ENCODE data around the gene PCSK4. TPM values are rescaled to one million over a fixed set of nuclear protein-coding genes. Genes with fewer than 3 reads are reported as not detected.
A peak's percentile ranks its signal among the peaks of the same experiment; 100 is the strongest.

PCSK4 gene
- total and polyA plus RNA-seq, 2 of the 13 experiments (the other 11 are each of a cell fraction or from before 2014, with no cell fraction given) = 2.0 to 2.7 TPM

DNA sequence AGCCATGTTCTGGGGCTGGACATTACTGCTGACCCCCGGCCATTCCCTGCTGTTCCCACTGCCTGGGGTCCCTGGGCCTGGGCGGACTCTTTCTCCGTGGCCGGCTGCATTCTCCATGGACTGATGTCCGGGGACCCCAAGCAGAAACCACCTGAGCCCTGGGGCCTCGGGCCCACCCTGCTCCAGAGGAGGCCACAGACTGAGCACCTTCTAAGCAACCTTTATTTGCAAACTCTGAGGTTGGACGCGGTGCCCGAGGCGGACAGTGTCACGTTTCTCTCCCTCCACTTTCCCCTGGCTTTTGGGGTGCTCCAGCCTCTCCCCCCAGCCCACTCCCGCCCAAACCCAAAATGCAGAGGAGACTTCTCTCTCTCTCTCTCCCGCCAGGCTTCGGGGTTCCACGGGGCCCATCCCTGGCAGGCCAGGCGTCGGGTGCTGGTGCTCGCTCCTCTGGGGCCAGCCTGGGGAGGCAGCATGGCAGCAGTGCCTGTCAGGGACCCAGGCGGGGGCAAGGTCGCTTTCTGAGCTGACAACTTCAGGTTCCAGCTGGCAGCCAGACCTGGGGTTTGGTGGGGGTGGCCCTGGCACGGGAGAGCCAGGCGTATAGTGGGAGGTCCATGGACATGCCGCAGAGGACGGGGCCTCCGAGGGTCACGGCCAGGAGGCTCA, 8.8 kb downstream of the PCSK4 start (continued):
- TF ChIP-seq, protein P1, sequence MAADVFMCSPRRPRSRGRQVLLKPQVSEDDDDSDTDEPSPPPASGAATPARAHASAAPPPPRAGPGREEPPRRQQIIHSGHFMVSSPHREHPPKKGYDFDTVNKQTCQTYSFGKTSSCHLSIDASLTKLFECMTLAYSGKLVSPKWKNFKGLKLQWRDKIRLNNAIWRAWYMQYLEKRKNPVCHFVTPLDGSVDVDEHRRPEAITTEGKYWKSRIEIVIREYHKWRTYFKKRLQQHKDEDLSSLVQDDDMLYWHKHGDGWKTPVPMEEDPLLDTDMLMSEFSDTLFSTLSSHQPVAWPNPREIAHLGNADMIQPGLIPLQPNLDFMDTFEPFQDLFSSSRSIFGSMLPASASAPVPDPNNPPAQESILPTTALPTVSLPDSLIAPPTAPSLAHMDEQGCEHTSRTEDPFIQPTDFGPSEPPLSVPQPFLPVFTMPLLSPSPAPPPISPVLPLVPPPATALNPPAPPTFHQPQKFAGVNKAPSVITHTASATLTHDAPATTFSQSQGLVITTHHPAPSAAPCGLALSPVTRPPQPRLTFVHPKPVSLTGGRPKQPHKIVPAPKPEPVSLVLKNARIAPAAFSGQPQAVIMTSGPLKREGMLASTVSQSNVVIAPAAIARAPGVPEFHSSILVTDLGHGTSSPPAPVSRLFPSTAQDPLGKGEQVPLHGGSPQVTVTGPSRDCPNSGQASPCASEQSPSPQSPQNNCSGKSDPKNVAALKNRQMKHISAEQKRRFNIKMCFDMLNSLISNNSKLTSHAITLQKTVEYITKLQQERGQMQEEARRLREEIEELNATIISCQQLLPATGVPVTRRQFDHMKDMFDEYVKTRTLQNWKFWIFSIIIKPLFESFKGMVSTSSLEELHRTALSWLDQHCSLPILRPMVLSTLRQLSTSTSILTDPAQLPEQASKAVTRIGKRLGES (CRISPR knock-in tag; IDR thresholded peaks at IDR 0.05; ENCODE audit: borderline replicate concordance) = no peak
- TF ChIP-seq, protein P2, sequence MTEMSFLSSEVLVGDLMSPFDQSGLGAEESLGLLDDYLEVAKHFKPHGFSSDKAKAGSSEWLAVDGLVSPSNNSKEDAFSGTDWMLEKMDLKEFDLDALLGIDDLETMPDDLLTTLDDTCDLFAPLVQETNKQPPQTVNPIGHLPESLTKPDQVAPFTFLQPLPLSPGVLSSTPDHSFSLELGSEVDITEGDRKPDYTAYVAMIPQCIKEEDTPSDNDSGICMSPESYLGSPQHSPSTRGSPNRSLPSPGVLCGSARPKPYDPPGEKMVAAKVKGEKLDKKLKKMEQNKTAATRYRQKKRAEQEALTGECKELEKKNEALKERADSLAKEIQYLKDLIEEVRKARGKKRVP (CRISPR knock-in tag; IDR thresholded peaks at IDR 0.05) = no peak
- peak; percentile 11; the same call in 1 of the 2 replicates for TF ChIP-seq ZBTB38 (CRISPR knock-in tag; IDR thresholded peaks at IDR 0.05)
- no peak for TF ChIP-seq HCFC1 (IDR thresholded peaks at IDR 0.05; ENCODE audit: low read depth, low read length)
- no peak for TF ChIP-seq TP53 (CRISPR knock-in tag; conservative IDR thresholded peaks at IDR 0.05)
- TF ChIP-seq, protein P3, sequence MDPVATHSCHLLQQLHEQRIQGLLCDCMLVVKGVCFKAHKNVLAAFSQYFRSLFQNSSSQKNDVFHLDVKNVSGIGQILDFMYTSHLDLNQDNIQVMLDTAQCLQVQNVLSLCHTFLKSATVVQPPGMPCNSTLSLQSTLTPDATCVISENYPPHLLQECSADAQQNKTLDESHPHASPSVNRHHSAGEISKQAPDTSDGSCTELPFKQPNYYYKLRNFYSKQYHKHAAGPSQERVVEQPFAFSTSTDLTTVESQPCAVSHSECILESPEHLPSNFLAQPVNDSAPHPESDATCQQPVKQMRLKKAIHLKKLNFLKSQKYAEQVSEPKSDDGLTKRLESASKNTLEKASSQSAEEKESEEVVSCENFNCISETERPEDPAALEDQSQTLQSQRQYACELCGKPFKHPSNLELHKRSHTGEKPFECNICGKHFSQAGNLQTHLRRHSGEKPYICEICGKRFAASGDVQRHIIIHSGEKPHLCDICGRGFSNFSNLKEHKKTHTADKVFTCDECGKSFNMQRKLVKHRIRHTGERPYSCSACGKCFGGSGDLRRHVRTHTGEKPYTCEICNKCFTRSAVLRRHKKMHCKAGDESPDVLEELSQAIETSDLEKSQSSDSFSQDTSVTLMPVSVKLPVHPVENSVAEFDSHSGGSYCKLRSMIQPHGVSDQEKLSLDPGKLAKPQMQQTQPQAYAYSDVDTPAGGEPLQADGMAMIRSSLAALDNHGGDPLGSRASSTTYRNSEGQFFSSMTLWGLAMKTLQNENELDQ (CRISPR knock-in tag; IDR thresholded peaks at IDR 0.05; ENCODE audit: borderline replicate concordance) = no peak
- TF ChIP-seq ZNF598 (CRISPR knock-in tag; IDR thresholded peaks at IDR 0.05; ENCODE audit: borderline replicate concordance) = no peak
- TF ChIP-seq RXRB (CRISPR knock-in tag; IDR thresholded peaks at IDR 0.05; ENCODE audit: borderline replicate concordance) = 0 out of 2 replicates have a peak, but pooled peaks have one; percentile 1
- 0 out of 2 replicates have a peak, but pooled peaks have one; percentile 2 for TF ChIP-seq FOXO1 (CRISPR knock-in tag; IDR thresholded peaks at IDR 0.05)
- 0 out of 2 replicates have a peak, but pooled peaks have one; percentile 15 for TF ChIP-seq PHF21A (CRISPR knock-in tag; IDR thresholded peaks at IDR 0.05)
- peak; percentile 7; the same call in 1 of the 2 replicates for TF ChIP-seq ZNF788 (CRISPR knock-in tag; IDR thresholded peaks at IDR 0.05; ENCODE audit: borderline replicate concordance)
- 0 out of 2 replicates have a peak, but pooled peaks have one; percentile 13 for TF ChIP-seq KDM2A (CRISPR knock-in tag; IDR thresholded peaks at IDR 0.05; ENCODE audit: borderline replicate concordance, low read depth)
- TF ChIP-seq, protein P4, sequence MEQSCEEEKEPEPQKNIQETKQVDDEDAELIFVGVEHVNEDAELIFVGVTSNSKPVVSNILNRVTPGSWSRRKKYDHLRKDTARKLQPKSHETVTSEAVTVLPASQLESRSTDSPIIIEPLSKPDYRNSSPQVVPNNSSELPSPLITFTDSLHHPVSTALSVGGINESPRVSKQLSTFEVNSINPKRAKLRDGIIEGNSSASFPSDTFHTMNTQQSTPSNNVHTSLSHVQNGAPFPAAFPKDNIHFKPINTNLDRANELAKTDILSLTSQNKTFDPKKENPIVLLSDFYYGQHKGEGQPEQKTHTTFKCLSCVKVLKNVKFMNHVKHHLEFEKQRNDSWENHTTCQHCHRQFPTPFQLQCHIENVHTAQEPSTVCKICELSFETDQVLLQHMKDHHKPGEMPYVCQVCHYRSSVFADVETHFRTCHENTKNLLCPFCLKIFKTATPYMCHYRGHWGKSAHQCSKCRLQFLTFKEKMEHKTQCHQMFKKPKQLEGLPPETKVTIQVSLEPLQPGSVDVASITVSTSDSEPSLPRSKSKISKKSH (CRISPR knock-in tag; IDR thresholded peaks at IDR 0.05; ENCODE audit: borderline replicate concordance) = 0 out of 2 replicates have a peak, but pooled peaks have one; percentile 26
- no peak for TF ChIP-seq DNMT3B (CRISPR knock-in tag; conservative IDR thresholded peaks at IDR 0.05)
- no peak for TF ChIP-seq ZKSCAN5 (CRISPR knock-in tag; IDR thresholded peaks at IDR 0.05)
- no peak for TF ChIP-seq NFE2 (CRISPR knock-in tag; IDR thresholded peaks at IDR 0.05)
- no peak for TF ChIP-seq KDM5B (CRISPR knock-in tag; IDR thresholded peaks at IDR 0.05; ENCODE audit: borderline replicate concordance)
- TF ChIP-seq, protein P5, sequence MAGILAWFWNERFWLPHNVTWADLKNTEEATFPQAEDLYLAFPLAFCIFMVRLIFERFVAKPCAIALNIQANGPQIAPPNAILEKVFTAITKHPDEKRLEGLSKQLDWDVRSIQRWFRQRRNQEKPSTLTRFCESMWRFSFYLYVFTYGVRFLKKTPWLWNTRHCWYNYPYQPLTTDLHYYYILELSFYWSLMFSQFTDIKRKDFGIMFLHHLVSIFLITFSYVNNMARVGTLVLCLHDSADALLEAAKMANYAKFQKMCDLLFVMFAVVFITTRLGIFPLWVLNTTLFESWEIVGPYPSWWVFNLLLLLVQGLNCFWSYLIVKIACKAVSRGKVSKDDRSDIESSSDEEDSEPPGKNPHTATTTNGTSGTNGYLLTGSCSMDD (CRISPR knock-in tag; IDR thresholded peaks at IDR 0.05) = no peak
- no peak for TF ChIP-seq HMG20A (CRISPR knock-in tag; IDR thresholded peaks at IDR 0.05; ENCODE audit: borderline replicate concordance)
- TF ChIP-seq ZKSCAN1 (IDR thresholded peaks at IDR 0.05; ENCODE audit: low read length) = no peak
- TF ChIP-seq KDM4B (CRISPR knock-in tag; IDR thresholded peaks at IDR 0.05) = peak; percentile 5; the same call in 1 of the 2 replicates

Data from HepG2 (cell line).